Activated CD8-positive, alpha-beta memory T cell treated with anti-CD3 and anti-CD28 coated beads, Interleukin-2, amount 50 U/mL, for 48 hours (primary cell): ENCODE data around the gene C6orf62.
"Not testable (repeated sequence)": the region's sequence is repeated elsewhere in the genome, so short reads cannot be mapped to it uniquely, and the experiment has no call there.

Experiments used
- DNase-seq: peaks from one replicate; pipeline ENCODE4 v3.0.0-alpha.2; 2020

C6orf62 gene

GRCh38 chr6:24666097-24666640, 52.8 kb downstream of the C6orf62 start:
- DNase-seq, result no peak

- no peak for DNase-seq
These were observed 54.6 kb downstream of the C6orf62 start for GRCh38 chr6:24664046-24664987.

- DNase-seq, result no peak
These were observed 55.8 kb downstream of the C6orf62 start for GRCh38 chr6:24663189-24663588.

- DNase-seq, result no peak
These were observed 56.7 kb downstream of the C6orf62 start for GRCh38 chr6:24662236-24662635.

- not testable (repeated sequence) for DNase-seq
These were observed 57.2 kb downstream of the C6orf62 start for GRCh38 chr6:24661759-24662158.

GRCh38 chr6:24660105-24660504, 58.8 kb downstream of the C6orf62 start:
- no peak for DNase-seq

GRCh38 chr6:24659561-24659960, 59.4 kb downstream of the C6orf62 start:
- DNase-seq, result no peak

- DNase-seq, result no peak
These were observed 60.1 kb downstream of the C6orf62 start for GRCh38 chr6:24658573-24659560.

- DNase-seq, result no peak
These were observed 63.7 kb downstream of the C6orf62 start for GRCh38 chr6:24655215-24655614.
